ENCODE results near the gene MSI2. TPM values are rescaled to one million over a fixed set of nuclear protein-coding genes. Genes with fewer than 3 reads are reported as not detected.

The MSI2 gene
- total RNA-seq, 1 donor from 2014 or later: 23.1 TPM

- Mint-ChIP-seq H3K27ac (ENCODE audit: unreplicated experiment) (no peak overlapping the region), H3K27me3 (ENCODE audit: low read depth) (peaks cover 7% of the 10 kb centered on the region), H3K4me1 (ENCODE audit: low read depth) (peaks cover 22% of the 10 kb centered on the region), H3K9me3 (ENCODE audit: low read depth) (no peaks in the 10 kb centered on the region), H3K36me3 (ENCODE audit: low read depth) (no peaks in the 10 kb centered on the region), H3K4me3 (ENCODE audit: unreplicated experiment) (no peak overlapping the region)
- TF ChIP-seq CTCF (IDR thresholded peaks at IDR 0.05): no peak
- no peak for DNase-seq (ENCODE audit: low spot score)
These were observed 450.4 kb downstream of the MSI2 start for GRCh38 chr17:57706761-57707160.

- peaks cover 11% of the 10 kb centered on the region for H3K27me3 Mint-ChIP-seq (ENCODE audit: low read depth)
- H3K36me3 Mint-ChIP-seq (ENCODE audit: low read depth): no peaks in the 10 kb centered on the region
- no peaks in the 10 kb centered on the region for H3K9me3 Mint-ChIP-seq (ENCODE audit: low read depth)
- no peak overlapping the region for H3K27ac Mint-ChIP-seq (ENCODE audit: unreplicated experiment)
- DNase-seq (ENCODE audit: low spot score): no peak
- TF ChIP-seq CTCF (IDR thresholded peaks at IDR 0.05): no peak
- H3K4me1 Mint-ChIP-seq (ENCODE audit: low read depth): peaks cover 22% of the 10 kb centered on the region
- H3K4me3 Mint-ChIP-seq (ENCODE audit: unreplicated experiment): peak overlapping the region; percentile 17
These were observed 451.6 kb downstream of the MSI2 start for GRCh38 chr17:57707892-57708291.

DNA sequence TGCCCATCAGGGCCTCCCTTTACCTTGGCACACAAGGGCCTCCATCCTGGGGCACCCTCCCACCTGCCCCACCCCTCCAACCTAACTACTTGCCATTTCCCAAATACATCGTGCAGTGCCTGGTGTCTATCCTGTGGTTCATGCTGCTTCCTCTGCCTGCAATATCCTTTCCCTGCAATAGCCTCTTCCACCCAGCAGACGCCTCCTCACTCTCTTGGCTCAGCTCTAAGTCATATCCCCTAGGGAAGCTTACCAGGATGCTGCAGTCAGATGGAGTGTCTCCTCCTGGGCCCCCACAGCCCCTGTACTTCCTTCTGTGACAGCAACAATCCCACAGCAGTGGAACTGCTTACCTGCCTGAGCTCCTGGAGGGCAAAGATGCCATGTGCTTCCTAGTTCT, 452.1 kb downstream of the MSI2 start:
- H3K4me3 Mint-ChIP-seq (ENCODE audit: unreplicated experiment): no peak overlapping the region

DNA sequence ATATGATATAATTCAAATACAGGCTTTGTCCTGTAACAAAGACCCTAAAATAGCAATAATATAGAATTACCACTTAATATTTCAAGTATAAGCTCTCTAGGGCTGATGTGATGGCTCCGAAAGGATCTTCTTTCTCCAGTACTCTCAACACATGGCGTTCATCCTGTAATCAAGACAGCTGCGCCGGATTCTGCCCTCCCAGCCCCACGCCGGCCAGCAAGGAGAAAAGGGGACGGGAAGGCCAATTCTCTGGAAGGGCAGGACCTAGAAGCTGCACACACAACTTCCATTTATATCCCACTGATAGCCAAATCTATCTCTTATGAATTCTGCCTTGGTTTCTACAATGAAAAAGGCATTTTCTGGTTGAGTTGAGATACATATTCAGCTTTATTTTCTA, 456.8 kb downstream of the MSI2 start:
- DNase-seq (ENCODE audit: low spot score): no peak

More for the DNA sequence above, 452.1 kb downstream of the MSI2 start:
- DNase-seq (ENCODE audit: low spot score): no peak
- no peaks in the 10 kb centered on the region for H3K36me3 Mint-ChIP-seq (ENCODE audit: low read depth)
- peaks cover 14% of the 10 kb centered on the region for H3K27me3 Mint-ChIP-seq (ENCODE audit: low read depth)
- no peaks in the 10 kb centered on the region for H3K9me3 Mint-ChIP-seq (ENCODE audit: low read depth)
- H3K4me1 Mint-ChIP-seq (ENCODE audit: low read depth): peaks cover 22% of the 10 kb centered on the region
- H3K27ac Mint-ChIP-seq (ENCODE audit: unreplicated experiment): no peak overlapping the region
- no peak for TF ChIP-seq CTCF (IDR thresholded peaks at IDR 0.05)

DNA sequence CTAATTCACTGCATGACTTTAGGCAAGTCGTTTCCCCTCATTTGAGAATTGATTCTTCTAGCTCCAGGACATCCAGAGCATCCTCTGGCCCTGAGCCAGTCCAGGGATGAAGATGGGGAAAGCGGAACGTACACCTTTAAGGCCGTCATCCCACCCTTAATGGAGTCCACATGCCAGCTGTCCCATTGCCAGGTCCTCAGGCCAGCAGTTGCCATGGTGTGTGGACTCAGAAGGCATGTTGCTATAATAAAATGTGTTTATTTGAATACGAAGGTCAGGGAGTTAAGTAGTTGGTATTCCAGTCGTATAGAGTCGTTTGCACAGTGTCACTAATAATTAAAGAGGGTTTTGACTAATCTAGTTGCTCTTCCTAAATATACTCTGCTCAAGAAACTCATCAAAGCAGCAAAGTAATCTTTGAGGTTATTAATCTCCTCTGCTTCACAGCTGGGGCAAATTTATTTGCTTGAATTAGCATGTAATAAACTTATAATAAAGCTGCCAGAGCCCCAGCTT, 458.4 kb downstream of the MSI2 start:
- no peaks in the 10 kb centered on the region for H3K36me3 Mint-ChIP-seq (ENCODE audit: low read depth)
- DNase-seq (ENCODE audit: low spot score): no peak
- H3K27ac Mint-ChIP-seq (ENCODE audit: unreplicated experiment): no peak overlapping the region
- peaks cover 50% of the 10 kb centered on the region for H3K27me3 Mint-ChIP-seq (ENCODE audit: low read depth)
- TF ChIP-seq CTCF (IDR thresholded peaks at IDR 0.05): no peak
- H3K4me3 Mint-ChIP-seq (ENCODE audit: unreplicated experiment): no peak overlapping the region
- no peaks in the 10 kb centered on the region for H3K9me3 Mint-ChIP-seq (ENCODE audit: low read depth)
- no peaks in the 10 kb centered on the region for H3K4me1 Mint-ChIP-seq (ENCODE audit: low read depth)

More for the DNA sequence above, 456.8 kb downstream of the MSI2 start:
- no peak for TF ChIP-seq CTCF (IDR thresholded peaks at IDR 0.05)
- Mint-ChIP-seq H3K4me3 (ENCODE audit: unreplicated experiment) (no peak overlapping the region), H3K27me3 (ENCODE audit: low read depth) (peaks cover 40% of the 10 kb centered on the region), H3K27ac (ENCODE audit: unreplicated experiment) (no peak overlapping the region), H3K4me1 (ENCODE audit: low read depth) (peaks cover 5% of the 10 kb centered on the region), H3K9me3 (ENCODE audit: low read depth) (no peaks in the 10 kb centered on the region), H3K36me3 (ENCODE audit: low read depth) (no peaks in the 10 kb centered on the region)

All from chondrocyte (in vitro differentiated cells).